Measurements from ENCODE around the gene GAS2L2. TPM values are rescaled to one million over a fixed set of nuclear protein-coding genes. Genes with fewer than 3 reads are reported as not detected.

The GAS2L2 gene
- total RNA-seq, 1 donor from 2014 or later = not detected

GRCh38 chr17:35784895-35785294 is 31.9 kb upstream of the GAS2L2 start:
- POLR2A ChIA-PET = interaction anchor here (1.6 kb wide), 1 partner anchor 21 kb away, joined by 4 read pairs; no protein-coding TSS in a partner anchor
- CTCF ChIA-PET = interaction anchor here (0.7 kb wide), 1 partner anchor 21 kb away, joined by 3 read pairs; no protein-coding TSS in a partner anchor
- Mint-ChIP-seq H3K4me3 (no peak overlapping the region), H3K4me1 (no peaks in the 10 kb centered on the region), H3K27me3 (peaks cover 6% of the 10 kb centered on the region), H3K36me3 (ENCODE audit: low read depth) (no peaks in the 10 kb centered on the region), H3K9me3 (no peaks in the 10 kb centered on the region), H3K27ac (no peak overlapping the region)
- intact Hi-C loops (cut with micrococcal nuclease) = no loop called here
- no peak for DNase-seq
- no peak for TF ChIP-seq CTCF (IDR thresholded peaks at IDR 0.05)
- no peak for ATAC-seq (ENCODE audit: low read depth)

GRCh38 chr17:35780950-35781349 is 27.9 kb upstream of the GAS2L2 start:
- Mint-ChIP-seq H3K27me3 (peaks cover 7% of the 10 kb centered on the region), H3K4me1 (no peaks in the 10 kb centered on the region), H3K4me3 (no peak overlapping the region), H3K9me3 (no peaks in the 10 kb centered on the region), H3K36me3 (ENCODE audit: low read depth) (no peaks in the 10 kb centered on the region), H3K27ac (no peak overlapping the region)
- intact Hi-C loops (cut with micrococcal nuclease) = no loop called here
- DNase-seq (no peak), ATAC-seq (ENCODE audit: low read depth) (no peak)
- ChIA-PET CTCF (interaction anchor here (1.2 to 1.5 kb wide), 2 partner anchors 17 to 28 kb away, joined by 3 to 4 read pairs; partner anchors contain the start of gene TAF15), POLR2A (no interaction called here)
- no peak for TF ChIP-seq CTCF (IDR thresholded peaks at IDR 0.05)

- ChIA-PET CTCF (interaction anchor here (1.4 kb wide), 1 partner anchor 15 kb away, joined by 5 read pairs; no protein-coding TSS in a partner anchor), POLR2A (no interaction called here)
- H3K4me1 Mint-ChIP-seq = no peaks in the 10 kb centered on the region
These were observed 25.7 kb upstream of the GAS2L2 start for GRCh38 chr17:35778641-35779196.

GRCh38 chr17:35775583-35775982 is 22.5 kb upstream of the GAS2L2 start:
- Mint-ChIP-seq H3K4me3 (no peak overlapping the region), H3K4me1 (no peaks in the 10 kb centered on the region), H3K27ac (no peak overlapping the region), H3K9me3 (no peaks in the 10 kb centered on the region), H3K27me3 (peaks cover 20% of the 10 kb centered on the region), H3K36me3 (ENCODE audit: low read depth) (no peaks in the 10 kb centered on the region)
- ChIA-PET POLR2A (no interaction called here), CTCF (interaction anchor here (1.1 kb wide), 1 partner anchor 12 kb away, joined by 6 read pairs; no protein-coding TSS in a partner anchor)
- DNase-seq (no peak), ATAC-seq (ENCODE audit: low read depth) (no peak)
- no peak for TF ChIP-seq CTCF (IDR thresholded peaks at IDR 0.05)
- intact Hi-C loops (cut with micrococcal nuclease) = no loop called here

More at GRCh38 chr17:35778641-35779196, 25.7 kb upstream of the GAS2L2 start:
- H3K36me3 Mint-ChIP-seq (ENCODE audit: low read depth) = no peaks in the 10 kb centered on the region
- H3K27me3 Mint-ChIP-seq = peaks cover 13% of the 10 kb centered on the region
- intact Hi-C loops (cut with micrococcal nuclease) = no loop called here
- H3K9me3 Mint-ChIP-seq = no peaks in the 10 kb centered on the region
- no peak overlapping the region for H3K4me3 Mint-ChIP-seq
- ATAC-seq (ENCODE audit: low read depth) (no peak), DNase-seq (no peak)
- no peak overlapping the region for H3K27ac Mint-ChIP-seq
- TF ChIP-seq CTCF (IDR thresholded peaks at IDR 0.05) = no peak

- no peaks in the 10 kb centered on the region for H3K4me1 Mint-ChIP-seq
- H3K4me3 Mint-ChIP-seq = no peak overlapping the region
- ChIA-PET CTCF (interaction anchor here (1.1 kb wide), 1 partner anchor 11 kb away, joined by 6 read pairs; no protein-coding TSS in a partner anchor), POLR2A (no interaction called here)
- ATAC-seq (ENCODE audit: low read depth) = no peak
- no peak for TF ChIP-seq CTCF (IDR thresholded peaks at IDR 0.05)
- no peaks in the 10 kb centered on the region for H3K9me3 Mint-ChIP-seq
- DNase-seq = no peak
- intact Hi-C loops (cut with micrococcal nuclease) = no loop called here
- no peaks in the 10 kb centered on the region for H3K36me3 Mint-ChIP-seq (ENCODE audit: low read depth)
- peaks cover 20% of the 10 kb centered on the region for H3K27me3 Mint-ChIP-seq
- no peak overlapping the region for H3K27ac Mint-ChIP-seq
These were observed 22.0 kb upstream of the GAS2L2 start for GRCh38 chr17:35775039-35775438.
